Lung (tissue), 12 donors: Measurements from ENCODE around the gene ATXN3L. TPM values are rescaled to one million over a fixed set of nuclear protein-coding genes. Genes with fewer than 3 reads are reported as not detected.

Experiments
- ATAC-seq: fragments of 200-7000 bp; cut with Tn5 transposase; one replicate; pipeline ENCODE4 v1.9.1; 2020; ENCODE audit warnings: moderate number of reproducible peaks; ENCODE audit not compliant: insufficient read depth, low FRiP score
- DNase-seq, 3 donors: peaks; one replicate each; pipeline ENCODE4 v3.0.0-alpha.2; 2013 to 2017
- H3K27ac ChIP-seq, 2 donors: one replicate each; pipeline ENCODE4 v1.5.1; 2013; ENCODE audit warnings: mild to moderate bottlenecking in 2 of 2, moderate library complexity in 2 of 2, control low read depth in 1 of 2, inconsistent platforms in 1 of 2, low read depth in 1 of 2, low read length in 1 of 2
- H3K27me3 ChIP-seq, 3 donors: one replicate each; pipeline ENCODE4 v1.5.1; 2013; ENCODE audit warnings: low read length in 2 of 3; ENCODE audit not compliant: control insufficient read depth in 3 of 3, insufficient read depth in 3 of 3
- H3K36me3 ChIP-seq, 4 donors: one replicate each; pipeline ENCODE4 v1.5.1; 2013; ENCODE audit warnings: low read length in 4 of 4, mild to moderate bottlenecking in 1 of 4, moderate library complexity in 1 of 4; ENCODE audit not compliant: control insufficient read depth in 4 of 4, insufficient read depth in 4 of 4
- H3K4me1 ChIP-seq, 5 donors: one replicate each; pipeline ENCODE4 v1.5.1; 2013; ENCODE audit warnings: low read length in 5 of 5, mild to moderate bottlenecking in 2 of 5, moderate library complexity in 1 of 5; ENCODE audit not compliant: control insufficient read depth in 5 of 5, insufficient read depth in 5 of 5
- H3K4me3 ChIP-seq: one replicate; pipeline ENCODE4 v1.5.1; 2013; ENCODE audit warnings: mild to moderate bottlenecking, control low read depth, moderate library complexity
- H3K9ac ChIP-seq, 2 donors: one replicate each; pipeline ENCODE4 v1.5.1; 2013; ENCODE audit warnings: low read length in 2 of 2, control low read depth in 1 of 2; ENCODE audit not compliant: insufficient read depth in 1 of 2
- H3K9me3 ChIP-seq, 4 donors: one replicate each; pipeline ENCODE4 v1.5.1; 2013; ENCODE audit warnings: low read length in 3 of 4, mild to moderate bottlenecking in 1 of 4, moderate library complexity in 1 of 4; ENCODE audit not compliant: control insufficient read depth in 4 of 4, insufficient read depth in 3 of 4
- CTCF ChIP-seq: IDR thresholded peaks from 2 replicates; pipeline ENCODE4 v1.5.1; 2012; ENCODE audit warnings: mild to moderate bottlenecking; ENCODE audit errors: control extremely low read depth, extremely low read depth
- WGBS, 2 donors: extraction: QIAGEN DNeasy Blood & Tissue Kit; methylation state at CpG; one replicate each; pipeline ENCODE4 v1.1.7; 2013; 5-methylcytosine and 5-hydroxymethylcytosine counted together
- polyA plus RNA-seq, 2 donors: library from polyadenylated mRNA; stranded (reverse); fragments of 200-250 nt; gene quantifications; one replicate each; pipeline ENCODE4 v1.2.1, GENCODE V29; 2013
- total RNA-seq, 2 donors: library from RNA; depleted of rRNA in 1 of 2; stranded (reverse); fragments of >200 nt in 1 of 2; gene quantifications; one replicate each; pipeline ENCODE4 v1.2.1, GENCODE V29; 2014 to 2021
- donor health status: control.
- donor health status: control.
- donor health status: Bipolar disorder and iron deficiency.
- donor health status: healthy.
- donor health status: DM: yes; HTN: yes; CAD: no.

ATXN3L gene
- total and polyA plus RNA-seq, 4 donors, result not detected

GRCh38 chrX:13268874-13269273, 51.0 kb downstream of the ATXN3L start:
- H3K27ac ChIP-seq, result no peak overlapping the region
- H3K9me3 ChIP-seq, result no peaks in the 10 kb centered on the region
- 93 to 100% methylated on average over 1 of the region's 1 CpG for WGBS, 2 donors
- TF ChIP-seq CTCF, result no peak
- H3K4me1 ChIP-seq, result no peaks in the 10 kb centered on the region
- H3K9ac ChIP-seq, result no peak overlapping the region
- ATAC-seq (no peak), DNase-seq (no peak)
- H3K4me3 ChIP-seq, result no peak overlapping the region
- no peaks in the 10 kb centered on the region for H3K36me3 ChIP-seq
- peaks cover 2 to 42% (median 17%) of the 10 kb centered on the region in 3 donors for H3K27me3 ChIP-seq

Other genes with a start within 250 kb of the ATXN3L start
- 10 to 100 TPM in 1 of 2 donors, 1 to 10 TPM in 1; 6.3 to 58.7 TPM for gene EGFL6, start 249.5 kb upstream of the ATXN3L start, total RNA-seq
- gene EGFL6, start 249.5 kb upstream of the ATXN3L start, polyA plus RNA-seq, result 10 to 100 TPM in 1 of 2 donors, 1 to 10 TPM in 1; 5.4 to 22.3 TPM